ENCODE measurements around the gene EIF4EBP3.

Gene EIF4EBP3

DNA sequence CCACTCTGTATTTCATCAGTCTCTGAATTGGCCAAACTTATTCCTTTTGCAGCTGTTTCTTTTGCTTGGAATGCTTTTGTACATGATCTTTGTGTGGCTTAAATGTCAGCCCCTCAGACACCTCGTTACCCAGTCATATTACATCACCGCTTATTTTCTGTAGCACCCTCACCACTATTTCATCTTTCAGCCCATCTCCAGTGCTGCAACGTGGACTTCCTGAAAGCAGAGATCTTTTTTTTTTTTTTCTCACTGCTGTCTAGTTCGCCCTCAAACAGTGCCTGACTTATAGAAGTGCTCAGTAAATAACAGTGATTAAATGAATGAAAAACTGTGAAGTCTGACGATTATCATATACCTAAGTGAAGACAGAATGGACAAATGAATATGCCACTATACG, 9.0 kb downstream of the EIF4EBP3 start:
- DNase-seq, result no peak

DNA sequence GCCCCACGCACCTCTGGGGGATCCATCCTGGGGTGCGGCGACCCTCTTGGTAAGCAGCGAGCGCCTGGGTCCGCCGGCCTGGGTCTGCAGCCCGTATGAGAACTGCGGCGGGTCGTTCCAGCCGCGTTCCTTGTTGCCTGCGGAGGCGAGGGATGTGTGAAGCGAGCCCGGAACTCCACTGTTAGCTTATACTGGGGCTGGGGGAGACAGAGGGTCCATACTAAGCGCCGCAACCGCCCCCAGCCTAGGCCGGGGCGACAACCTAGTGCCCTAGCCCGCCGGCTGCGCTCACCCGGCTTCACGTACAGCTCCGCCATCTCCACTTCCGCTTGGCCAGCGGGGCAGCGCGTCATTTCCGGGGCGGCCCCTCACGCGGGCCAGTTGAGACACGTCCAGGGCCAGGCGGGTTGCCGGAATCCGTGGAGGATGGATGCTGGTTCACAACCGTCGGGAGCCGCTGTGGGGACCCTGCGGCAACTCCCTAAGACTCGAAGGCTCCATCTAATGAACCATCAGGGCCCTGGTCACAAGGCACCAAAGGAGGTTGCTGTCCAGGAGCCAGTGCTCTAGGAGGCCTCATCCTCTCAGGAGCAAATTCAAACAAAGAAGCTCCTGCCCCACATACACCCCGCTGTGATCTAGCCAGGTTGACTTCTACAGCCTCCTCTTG, 9.8 kb downstream of the EIF4EBP3 start, which contains the start of gene SRA1:
SRA1 (minus strand) TSS at position 338 of the 670 bp plus-strand sequence; CDS start at position 317, 21 bp downstream.
- peak; percentile 93 for DNase-seq

DNA sequence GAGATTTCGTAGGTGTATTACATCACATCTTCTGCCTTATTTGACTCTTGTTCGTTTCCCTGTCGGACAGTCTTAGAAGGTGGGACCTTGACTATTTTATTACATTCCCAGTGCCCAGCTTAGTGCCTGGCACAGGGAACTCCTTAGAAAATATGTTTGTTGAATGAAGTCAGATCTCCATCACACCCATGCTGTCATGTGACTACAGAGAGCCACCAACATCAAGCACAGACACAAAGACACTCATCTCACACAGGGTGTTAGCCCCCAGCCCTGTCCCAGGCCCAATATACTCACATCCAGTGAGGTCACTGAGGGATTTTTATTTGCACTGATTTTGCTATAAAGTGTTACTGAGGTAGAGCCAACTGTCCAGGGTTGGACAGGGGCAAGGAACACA, 10.5 kb downstream of the EIF4EBP3 start:
- DNase-seq, result no peak

DNA sequence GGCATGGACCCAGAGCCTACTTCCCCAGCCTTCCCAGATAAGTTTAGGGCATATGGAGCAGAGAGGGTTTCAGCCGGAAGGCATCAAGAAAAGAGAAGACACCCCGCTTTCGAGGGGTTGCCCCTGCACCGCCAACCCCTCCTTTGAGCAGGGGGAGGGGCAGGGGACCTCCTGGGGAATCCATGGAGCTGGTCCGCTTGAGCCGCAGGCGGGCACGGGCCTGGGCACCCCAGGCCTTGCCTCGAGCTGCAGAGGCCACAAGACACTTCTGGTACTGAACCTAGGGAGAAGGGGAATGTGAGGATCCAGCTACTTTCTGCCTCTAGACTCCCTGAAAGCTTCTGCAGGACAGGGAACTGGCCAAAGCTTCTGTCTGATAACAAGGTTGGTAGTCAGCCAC, 11.1 kb downstream of the EIF4EBP3 start:
- no peak for DNase-seq

DNA sequence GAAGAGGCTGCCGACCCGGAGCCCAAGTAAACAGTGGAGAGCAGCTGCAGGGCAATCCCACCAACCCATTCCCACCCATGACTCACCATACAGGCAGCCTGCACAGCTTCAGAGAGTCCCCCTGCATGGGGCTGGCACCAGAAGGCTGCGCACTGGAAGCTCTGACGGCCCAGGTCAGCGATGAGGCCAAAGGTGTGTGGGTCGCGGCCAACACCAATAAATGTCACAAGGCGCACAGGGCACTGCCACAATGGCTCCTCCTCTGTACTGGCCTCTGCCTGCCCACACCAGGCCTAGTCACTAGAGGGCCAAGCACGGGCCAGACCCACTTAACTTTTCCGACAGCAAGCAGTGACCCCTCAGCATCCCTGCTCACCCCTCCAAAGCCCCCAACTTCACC, 12.8 kb downstream of the EIF4EBP3 start:
- no peak for DNase-seq

DNA sequence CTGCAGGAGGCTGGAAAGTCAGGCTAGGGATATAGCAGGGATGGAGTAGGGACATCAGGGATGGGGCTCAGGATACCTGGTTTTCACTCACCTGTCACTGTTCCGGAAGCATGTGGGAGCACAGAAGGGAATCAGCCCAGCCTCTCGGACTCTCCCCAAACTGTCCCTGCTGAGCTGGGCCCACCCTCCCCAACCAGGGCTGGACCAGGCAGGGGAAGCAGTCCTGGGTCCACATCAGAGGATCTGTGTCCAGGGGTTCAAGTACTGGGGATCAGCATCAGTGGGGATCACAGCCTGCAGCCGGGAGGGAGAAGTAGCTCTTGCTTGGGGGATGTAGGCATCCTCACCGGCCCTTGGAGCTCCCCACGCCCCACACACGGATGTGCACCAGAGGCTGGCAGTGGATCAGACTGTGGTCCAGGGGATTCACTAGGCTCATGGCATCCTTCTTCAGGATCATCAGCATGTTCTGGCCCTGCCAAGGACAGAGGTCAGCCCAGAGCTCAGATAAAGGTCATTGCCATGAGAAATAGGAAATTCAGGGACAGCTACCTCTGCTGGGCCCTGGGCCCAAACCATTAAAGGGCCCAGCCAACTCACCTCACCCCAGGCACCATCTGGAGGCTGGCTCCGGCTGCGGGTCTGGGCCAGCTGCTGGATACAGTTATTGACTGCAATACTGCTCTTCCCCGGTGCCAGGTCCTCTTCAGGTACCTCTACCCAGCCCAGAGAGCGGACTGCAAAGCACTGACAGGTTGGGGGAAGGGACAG, 14.5 kb downstream of the EIF4EBP3 start:
- no peak for DNase-seq

DNA sequence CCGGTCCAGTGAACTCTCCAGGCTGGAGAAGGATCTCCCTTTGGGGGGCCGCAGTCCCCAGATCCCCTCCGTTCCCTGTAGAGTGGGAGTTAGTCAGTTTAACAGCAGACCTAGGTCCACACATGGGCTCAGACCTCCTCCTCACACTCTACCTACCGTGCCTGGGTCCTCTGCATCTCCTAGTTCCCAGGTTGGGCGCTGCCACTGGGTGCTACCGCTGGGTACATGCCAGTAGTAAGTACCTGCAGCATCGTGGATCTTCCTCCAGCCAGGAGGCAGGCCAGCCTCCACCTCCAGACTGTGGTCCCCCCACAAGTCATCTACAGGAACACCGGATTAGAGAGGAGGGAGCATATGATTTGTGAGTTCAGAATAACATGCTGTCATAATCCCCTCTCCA, 16.1 kb downstream of the EIF4EBP3 start:
- DNase-seq, result no peak

DNA sequence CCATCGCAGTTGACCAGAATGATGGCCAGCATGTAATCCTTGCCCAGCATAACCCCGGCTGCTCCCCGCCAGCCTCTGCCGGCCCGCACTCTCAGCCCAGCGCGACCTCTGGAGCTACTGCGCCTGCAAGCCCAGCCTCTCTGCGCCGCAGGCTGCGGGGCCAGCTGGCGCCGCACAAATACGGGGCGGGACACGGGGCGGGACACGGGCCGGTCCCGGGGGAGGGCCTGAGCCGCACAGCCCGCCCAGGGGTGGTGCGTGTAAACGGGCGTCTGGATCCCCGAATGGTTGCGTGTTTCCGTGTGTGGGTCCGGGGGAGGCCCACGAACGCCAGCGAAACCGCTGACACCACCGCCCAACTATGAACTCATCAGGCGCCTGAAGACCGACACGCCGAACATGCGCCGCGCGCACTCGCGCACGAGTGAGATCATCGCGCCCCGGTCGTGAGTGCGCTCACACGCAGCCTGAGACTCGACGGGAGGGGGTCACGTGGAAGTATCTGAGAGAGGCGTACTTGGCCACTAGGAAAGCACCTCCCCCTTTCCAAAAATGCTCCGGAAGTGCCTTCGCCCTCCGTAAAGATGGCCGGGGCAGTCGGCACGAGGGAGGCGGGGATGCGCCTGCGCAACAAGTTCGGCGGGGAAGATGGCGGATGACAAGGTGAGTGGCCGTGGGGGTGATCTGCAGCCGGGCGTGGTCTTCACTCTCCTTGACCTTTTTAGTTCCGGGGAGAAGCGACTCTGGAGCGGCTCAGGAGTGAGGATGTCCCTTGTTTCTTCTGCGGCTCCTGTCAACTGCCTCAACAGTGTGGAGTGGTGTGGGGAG, 16.9 kb downstream of the EIF4EBP3 start, which contains the start of the genes APBB3 and SLC35A4:
APBB3 (minus strand) TSS at position 403 of the 828 bp plus-strand sequence; CDS start at position 50, 353 bp downstream.
SLC35A4 (plus strand) TSS at position 633 of the 828 bp plus-strand sequence. CDS start 2,342 bp downstream, outside the sequence.
- peak; percentile 96 for DNase-seq

DNA sequence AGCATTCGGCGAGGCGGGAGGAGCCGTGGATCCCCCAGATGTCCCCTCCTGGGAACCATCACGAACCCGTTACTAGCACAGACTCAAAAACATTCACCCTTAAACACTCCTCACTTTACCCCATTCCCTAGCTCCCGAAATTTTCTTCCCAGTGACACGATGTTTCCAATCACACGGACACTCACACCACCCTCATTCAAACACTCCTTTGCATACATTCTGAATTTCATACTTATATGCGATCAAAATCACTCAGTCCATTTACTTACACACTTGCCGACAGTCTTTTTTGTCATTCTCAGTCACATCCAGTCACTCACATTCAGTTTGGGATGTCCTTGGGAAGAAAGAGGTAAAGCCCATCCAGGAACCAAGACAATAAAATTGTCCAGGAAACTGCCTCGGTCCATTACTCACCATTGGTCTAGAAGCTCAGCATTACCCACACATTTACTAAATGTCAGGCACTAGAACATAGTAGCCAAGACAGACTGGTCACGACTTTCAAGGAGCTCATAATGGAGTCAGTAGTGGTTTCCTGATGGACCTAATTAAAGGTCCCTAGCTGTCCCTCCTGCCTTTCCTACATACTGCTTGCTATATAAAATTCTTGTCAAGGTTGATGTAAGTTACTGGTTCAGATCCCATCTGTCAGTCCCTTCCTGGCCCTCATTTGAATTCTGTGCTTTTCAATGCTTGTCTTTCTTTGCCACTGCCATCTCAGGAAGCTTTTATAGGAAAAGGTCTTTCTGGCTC, 17.7 kb downstream of the EIF4EBP3 start:
- DNase-seq, result no peak

DNA sequence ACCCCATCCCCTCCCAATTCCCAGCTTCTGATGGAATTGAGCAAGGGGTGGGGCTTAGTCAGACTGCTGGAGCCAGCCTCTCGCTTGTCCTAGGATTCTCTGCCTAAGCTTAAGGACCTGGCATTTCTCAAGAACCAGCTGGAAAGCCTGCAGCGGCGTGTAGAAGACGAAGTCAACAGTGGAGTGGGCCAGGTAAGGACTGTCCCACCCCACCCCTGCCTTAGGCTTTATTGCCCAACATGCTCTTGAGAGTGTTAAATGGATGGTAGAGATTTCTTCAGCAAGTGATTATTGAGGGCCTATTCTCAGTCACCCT, 18.3 kb downstream of the EIF4EBP3 start:
- DNase-seq, result no peak

DNA sequence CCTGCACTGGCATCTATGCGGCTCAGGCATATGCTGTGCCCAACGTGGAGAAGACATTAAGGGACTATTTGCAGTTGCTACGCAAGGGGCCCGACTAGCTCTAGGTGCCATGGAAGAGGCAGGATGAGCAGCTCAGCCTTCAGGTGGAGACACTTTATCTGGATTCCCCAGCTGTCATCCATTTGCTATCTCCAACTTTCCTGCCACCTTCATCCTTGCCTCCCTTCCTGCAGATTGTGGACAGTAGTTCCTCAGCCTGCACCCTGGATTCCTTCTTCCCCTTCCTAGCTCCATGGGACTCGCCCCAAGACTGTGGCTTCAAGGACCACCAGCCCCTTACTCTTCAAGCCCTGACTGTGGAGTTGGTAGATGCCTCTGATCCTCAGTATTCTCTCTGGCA, 19.2 kb downstream of the EIF4EBP3 start:
- DNase-seq, result no peak

DNA sequence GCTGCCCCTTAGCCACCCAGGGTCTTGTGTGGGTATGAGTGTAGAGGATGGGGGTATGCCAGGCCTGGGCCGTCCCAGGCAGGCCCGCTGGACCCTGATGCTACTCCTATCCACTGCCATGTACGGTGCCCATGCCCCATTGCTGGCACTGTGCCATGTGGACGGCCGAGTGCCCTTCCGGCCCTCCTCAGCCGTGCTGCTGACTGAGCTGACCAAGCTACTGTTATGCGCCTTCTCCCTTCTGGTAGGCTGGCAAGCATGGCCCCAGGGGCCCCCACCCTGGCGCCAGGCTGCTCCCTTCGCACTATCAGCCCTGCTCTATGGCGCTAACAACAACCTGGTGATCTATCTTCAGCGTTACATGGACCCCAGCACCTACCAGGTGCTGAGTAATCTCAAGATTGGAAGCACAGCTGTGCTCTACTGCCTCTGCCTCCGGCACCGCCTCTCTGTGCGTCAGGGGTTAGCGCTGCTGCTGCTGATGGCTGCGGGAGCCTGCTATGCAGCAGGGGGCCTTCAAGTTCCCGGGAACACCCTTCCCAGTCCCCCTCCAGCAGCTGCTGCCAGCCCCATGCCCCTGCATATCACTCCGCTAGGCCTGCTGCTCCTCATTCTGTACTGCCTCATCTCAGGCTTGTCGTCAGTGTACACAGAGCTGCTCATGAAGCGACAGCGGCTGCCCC, 19.8 kb downstream of the EIF4EBP3 start:
- no peak for DNase-seq

DNA sequence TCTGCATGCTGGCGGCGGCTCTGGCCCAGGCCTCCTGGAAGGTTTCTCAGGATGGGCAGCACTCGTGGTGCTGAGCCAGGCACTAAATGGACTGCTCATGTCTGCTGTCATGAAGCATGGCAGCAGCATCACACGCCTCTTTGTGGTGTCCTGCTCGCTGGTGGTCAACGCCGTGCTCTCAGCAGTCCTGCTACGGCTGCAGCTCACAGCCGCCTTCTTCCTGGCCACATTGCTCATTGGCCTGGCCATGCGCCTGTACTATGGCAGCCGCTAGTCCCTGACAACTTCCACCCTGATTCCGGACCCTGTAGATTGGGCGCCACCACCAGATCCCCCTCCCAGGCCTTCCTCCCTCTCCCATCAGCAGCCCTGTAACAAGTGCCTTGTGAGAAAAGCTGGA, 20.4 kb downstream of the EIF4EBP3 start:
- no peak for DNase-seq

DNA sequence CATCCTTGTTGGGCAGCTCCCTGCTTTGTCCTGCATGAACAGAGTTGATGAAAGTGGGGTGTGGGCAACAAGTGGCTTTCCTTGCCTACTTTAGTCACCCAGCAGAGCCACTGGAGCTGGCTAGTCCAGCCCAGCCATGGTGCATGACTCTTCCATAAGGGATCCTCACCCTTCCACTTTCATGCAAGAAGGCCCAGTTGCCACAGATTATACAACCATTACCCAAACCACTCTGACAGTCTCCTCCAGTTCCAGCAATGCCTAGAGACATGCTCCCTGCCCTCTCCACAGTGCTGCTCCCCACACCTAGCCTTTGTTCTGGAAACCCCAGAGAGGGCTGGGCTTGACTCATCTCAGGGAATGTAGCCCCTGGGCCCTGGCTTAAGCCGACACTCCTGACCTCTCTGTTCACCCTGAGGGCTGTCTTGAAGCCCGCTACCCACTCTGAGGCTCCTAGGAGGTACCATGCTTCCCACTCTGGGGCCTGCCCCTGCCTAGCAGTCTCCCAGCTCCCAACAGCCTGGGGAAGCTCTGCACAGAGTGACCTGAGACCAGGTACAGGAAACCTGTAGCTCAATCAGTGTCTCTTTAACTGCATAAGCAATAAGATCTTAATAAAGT, 21.1 kb downstream of the EIF4EBP3 start:
- DNase-seq, result no peak

DNA sequence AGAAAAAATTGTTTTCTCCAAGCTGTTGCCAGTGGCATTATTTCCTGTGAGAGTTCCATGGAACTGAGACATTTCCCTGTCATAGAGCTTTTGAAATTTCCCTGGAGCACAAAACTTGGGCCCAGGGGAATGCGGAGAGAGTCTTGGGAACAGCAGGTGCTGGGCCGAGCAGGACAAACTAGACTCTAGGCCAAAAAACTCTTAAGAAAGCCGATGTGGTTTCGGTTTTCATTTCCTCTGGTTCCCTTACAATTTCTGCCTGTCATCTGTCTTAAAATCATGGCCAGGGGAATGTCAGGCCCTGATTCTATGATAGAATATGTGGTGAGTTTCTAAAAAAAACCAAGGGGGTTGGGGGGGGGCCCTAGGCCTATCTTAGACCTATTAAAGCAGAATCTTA, 21.7 kb downstream of the EIF4EBP3 start:
- DNase-seq, result no peak

DNA sequence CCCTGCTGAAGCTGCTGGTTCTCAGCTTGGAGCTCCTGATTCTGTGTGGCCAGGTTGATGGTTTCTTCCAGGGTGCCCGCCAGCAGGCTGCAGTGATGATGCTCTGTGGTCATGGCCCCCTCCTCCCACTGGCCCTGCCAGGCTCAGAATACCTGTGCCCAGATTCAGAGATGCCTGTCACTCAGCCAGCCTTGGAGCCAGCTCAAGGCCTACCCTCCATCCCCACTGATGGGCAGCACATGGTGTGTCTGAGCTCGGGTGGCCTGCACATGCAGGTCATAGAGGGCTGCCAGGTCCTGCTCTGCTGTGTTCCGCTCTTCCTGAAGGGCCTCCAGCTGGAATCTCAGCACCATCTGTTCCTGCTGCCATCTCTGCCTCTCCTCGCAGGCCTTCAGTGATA, 22.6 kb downstream of the EIF4EBP3 start:
- DNase-seq, result no peak

DNA sequence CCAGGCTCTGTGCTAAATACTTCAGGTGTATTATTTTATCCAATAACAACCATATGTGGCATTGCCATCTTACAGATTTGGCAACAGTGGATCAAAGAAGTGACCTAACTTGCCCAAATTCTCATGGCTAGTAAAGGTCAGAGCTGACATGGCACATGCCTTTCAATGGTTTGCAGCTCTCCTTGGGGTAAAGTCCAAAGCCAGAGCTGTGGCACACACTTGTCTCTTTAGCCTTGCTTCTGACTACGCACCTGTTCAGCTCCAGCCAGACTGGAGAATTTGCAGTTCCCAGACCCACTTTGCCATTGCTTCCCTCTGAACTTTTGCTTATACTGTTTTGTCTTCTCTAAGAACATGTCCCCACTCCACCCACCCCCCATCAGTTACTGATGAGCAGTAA, 23.0 kb downstream of the EIF4EBP3 start:
- no peak for DNase-seq

DNA sequence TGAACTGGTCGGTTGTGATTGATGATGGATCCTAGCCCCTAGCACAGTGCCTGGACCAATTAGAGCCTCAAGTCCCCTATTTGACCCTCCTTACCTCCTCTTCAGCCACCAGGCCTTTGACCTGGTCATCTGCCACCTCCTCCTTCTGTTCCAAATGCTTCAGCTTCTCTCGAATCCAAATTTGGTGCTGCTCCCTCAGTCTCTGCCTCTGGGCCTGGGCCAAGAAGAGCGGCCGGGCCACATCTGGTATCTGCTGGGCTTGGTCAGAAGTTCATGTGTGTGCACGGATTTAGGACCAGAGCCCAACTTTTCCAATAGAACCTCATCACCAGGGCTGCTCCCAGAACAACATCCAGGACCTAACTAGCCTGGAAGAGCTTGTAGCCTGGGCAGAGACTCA, 23.6 kb downstream of the EIF4EBP3 start:
- DNase-seq, result no peak

DNA sequence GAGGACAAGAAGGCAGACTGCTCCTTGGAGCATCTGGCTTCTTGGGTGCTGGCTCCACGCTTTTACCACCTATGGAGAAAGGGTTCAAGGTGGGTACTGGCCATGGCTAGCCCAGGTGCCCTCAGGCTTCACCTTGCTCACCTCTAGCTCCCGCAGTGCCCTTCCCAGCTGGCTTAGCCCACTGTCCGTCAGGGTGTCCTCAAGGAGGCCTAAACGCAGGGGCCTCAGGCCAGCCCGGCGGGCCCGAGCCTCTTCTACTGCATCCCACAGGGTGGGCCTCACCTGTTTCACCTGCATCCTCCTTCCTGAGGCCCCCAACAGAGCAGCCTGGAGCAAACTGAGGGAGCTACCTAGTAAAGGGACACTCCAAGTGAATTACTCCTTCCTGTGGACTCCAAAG, 26.2 kb downstream of the EIF4EBP3 start:
- no peak for DNase-seq

DNA sequence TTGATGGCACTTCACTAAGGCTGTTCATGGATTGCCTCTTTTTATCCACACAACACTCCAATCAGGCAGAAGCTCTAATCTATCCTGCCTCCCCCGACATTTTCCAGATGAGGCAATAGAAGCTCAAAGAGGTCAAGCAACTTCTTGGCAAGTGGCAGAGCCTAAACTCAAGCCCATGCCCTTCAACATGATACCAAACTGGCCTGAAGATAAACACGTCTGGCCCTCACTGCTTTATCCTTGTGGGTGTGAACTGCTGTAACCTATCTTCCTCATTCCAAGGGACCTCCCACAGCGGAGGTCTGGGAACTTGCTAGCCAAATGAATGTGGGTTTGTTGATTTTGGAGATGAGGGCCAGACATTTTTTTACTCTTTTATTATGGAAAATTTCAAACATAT, 26.7 kb downstream of the EIF4EBP3 start:
- no peak for DNase-seq

DNA sequence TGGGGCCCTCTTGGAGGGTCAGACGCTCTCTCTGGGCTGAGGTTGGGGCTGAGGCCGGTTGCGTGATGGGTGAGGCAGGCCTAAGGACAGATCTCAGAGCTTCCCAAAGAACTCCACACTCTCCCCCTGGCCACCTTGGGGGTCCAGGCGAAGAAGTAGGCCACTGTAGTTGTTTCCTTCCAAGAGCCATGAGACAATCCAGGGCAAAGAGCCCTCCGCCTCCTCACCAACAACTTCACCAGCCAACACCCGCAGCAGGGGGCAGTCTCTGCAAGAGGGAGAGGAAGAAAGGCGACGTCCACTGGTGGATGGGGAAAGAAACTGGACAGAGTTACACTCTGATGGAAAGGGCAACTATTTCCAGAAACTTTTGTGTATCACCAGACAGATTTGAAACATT, 27.8 kb downstream of the EIF4EBP3 start:
- DNase-seq, result no peak

All from right kidney (tissue), 1 donor.